NCI-H1417 (cell line): ENCODE results near the gene KCNB1.
"Not testable (repeated sequence)": the region's sequence is repeated elsewhere in the genome, so short reads cannot be mapped to it uniquely, and the experiment has no call there.

Experiments
- DNase-seq, 3 experiments: peaks; one replicate each; lab custom pipeline; 2025; lab: John Stamatoyannopoulos, UW

KCNB1 gene

DNA sequence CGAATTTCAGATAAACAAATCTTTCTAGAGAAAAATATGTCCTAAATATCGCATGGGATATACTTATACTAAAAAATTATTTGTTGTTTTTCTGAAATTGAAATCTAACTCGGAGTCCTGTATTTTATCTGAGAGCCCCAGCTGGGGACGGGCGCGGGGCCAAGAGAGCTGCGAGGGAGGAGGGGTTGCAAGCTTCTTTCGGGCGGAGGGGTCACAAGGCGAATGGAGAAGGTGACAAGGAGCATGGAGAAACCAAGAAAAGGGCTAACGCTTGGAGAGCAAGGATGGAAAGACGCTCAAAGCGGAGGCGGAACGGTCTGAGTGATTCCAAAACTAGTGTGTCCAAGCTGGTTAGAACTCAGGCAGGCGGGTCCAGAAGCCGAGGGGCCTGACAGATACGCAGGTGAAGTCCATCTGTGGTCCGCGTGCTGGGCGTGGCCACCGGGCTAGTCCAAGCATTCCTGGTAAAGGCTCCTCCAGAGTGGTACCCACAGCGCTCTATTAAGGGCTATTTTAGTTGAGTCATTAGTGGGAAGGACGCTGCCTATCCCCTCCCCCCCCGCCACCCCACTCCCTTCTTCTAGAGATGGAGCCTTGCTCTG, 163.2 kb downstream of the KCNB1 start:
- DNase-seq: no peak

DNA sequence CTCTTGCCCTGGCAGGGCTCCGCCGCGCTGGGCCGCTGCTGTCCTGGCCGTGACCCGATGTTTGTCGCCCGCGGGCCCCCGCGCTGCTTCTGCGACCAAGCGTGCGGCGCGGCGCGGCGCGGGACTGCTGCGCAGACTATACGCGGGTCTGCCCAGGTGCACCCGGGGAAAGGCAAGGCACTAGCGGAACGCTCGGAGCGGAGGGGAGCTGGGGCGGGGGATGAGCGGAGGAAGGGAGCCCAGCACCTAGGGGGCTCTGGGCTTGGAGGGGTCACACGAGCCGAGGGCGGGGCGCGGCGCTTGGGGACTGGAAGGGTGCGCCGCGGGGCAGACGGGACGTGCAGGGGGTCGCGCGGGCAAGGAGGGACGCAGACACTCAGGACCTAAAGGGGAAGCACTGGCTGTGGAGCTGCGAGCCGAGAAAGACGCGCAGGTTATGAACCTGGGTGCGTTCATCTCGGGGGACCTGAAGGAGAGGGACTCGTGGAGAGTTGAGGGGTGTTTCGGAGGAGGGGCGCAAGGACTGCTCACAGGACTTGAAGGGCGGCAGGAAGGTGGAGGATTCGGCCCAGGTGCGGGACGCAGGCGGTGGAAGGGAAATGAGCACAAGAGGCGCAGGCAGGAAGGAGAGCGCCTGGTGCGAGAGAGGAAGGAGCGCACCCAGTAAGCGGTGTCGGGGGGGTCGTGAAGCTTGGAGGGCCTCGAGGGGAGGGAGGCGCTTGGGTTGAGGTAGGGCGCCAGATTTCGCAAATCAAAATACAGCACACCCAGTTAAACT, 163.8 kb downstream of the KCNB1 start:
- peak in 2 of 3 experiments; percentile 44 to 57 for DNase-seq

DNA sequence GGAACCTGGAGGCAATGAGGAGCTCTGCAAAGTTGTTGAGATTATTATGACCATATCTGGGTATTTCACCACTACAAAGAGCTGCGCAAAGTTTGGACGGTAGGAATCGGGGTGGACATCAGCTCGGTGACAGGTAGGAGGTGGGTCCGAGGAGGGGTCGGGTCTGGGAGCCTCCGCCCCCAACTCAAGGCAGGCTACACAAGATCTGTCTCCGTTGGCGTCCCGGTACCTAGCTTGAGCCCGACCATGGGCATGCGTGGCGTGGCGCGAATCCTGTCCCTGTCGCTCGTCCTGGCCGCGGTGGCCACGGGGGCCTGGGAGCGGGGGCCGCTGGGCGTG, 164.4 kb downstream of the KCNB1 start:
- no peak for DNase-seq

DNA sequence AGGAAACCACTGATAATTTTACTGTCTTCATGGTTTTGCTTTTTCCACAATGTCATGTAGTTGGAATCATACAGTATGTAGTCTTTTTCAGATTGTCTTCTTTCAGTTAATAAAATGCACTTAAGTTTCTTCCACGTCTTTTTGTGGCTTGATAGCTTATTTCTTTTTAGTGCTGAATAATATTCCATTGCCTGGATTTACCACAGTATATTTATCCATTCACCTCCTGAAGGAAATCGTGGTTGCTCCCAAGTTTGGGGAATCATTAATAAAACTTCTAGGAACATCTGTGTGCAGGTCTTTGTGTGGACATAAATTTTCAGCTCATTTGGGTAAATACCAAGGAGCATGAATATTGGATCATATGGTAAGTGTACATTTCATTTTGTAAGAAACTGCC, 165.8 kb downstream of the KCNB1 start:
- DNase-seq: no peak

DNA sequence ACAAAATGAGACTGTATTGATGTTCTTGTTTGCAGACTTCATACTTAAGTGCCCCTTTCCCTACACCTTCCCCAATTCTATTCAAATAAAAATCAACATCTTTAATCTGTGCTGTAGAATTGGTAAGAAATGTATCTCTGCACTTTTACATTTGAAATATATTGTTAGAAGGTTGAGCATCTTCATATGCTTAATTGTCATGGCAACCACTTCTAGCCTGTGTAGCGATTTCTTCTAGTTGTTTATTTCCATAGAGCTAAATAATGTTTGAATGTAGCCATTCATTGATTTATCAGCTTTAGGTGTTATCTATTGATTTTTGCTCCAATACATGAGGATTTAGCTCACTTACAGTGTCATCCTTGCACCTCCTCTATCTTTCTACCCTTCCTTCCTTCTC, 166.9 kb downstream of the KCNB1 start:
- no peak for DNase-seq

DNA sequence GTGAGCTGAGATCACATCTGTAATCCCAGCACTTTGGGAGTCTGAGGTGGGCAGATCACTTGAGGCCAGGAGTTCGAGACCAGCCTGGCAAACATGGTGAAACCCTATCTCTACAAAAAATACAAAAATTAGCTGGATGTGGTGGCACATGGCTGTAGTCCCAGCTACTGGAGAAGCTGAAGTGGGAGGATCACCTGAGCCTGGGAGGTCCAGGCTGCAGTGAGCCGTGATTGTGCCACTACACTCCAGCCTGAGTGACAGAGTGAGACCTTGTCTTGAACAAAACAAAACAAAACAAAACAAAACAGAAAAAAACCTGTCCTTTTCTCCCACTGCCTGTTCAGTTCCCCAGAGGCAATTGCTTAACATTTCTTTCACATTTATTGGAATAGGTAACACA, 168.4 kb downstream of the KCNB1 start:
- DNase-seq: not testable (repeated sequence)
